ENCODE results near the gene DDRGK1. TPM values are rescaled to one million over a fixed set of nuclear protein-coding genes. Genes with fewer than 3 reads are reported as not detected.
"Not testable (repeated sequence)": the region's sequence is repeated elsewhere in the genome, so short reads cannot be mapped to it uniquely, and the experiment has no call there.

The DDRGK1 gene
- total and polyA plus RNA-seq, 4 donors: 40.5 to 81.0 (median 46.1) TPM

- intact Hi-C loops (cut with DNase I): no loop called here
- WGBS, 2 donors: 87 to 90% methylated on average over 7 of the region's 7 CpGs
- no peak for ATAC-seq (ENCODE audit: low FRiP score)
- H3K36me3 ChIP-seq (ENCODE audit: control insufficient read depth in 1 of 2, insufficient read depth in 2 of 2, low read length in 1 of 2): peaks cover 0 to 8% of the 10 kb centered on the region in 2 donors
- no peaks in the 10 kb centered on the region for H3K4me1 ChIP-seq (ENCODE audit: control insufficient read depth in 1 of 2, insufficient read depth in 2 of 2, low read length in 2 of 2)
- no peaks in the 10 kb centered on the region for H3K27me3 ChIP-seq (ENCODE audit: control insufficient read depth in 1 of 2, insufficient read depth in 2 of 2, low read length in 1 of 2)
- H3K27ac ChIP-seq (ENCODE audit: low read depth in 1 of 2, low read length in 2 of 2): no peak overlapping the region
- no peaks in the 10 kb centered on the region for H3K9me3 ChIP-seq (ENCODE audit: control insufficient read depth, low read length)
- H3K4me3 ChIP-seq (ENCODE audit: low read length in 2 of 2): no peak overlapping the region
- no peak for DNase-seq
These were observed 8.8 kb downstream of the DDRGK1 start for GRCh38 chr20:3195590-3196237.

GRCh38 chr20:3194617-3195280 is 9.7 kb downstream of the DDRGK1 start:
- H3K27ac ChIP-seq (ENCODE audit: low read depth in 1 of 2, low read length in 2 of 2): no peak overlapping the region
- WGBS, 2 donors: 95% methylated on average over 10 of the region's 10 CpGs
- DNase-seq: no peak
- intact Hi-C loops (cut with DNase I): no loop called here
- no peak for ATAC-seq (ENCODE audit: low FRiP score)
- no peak overlapping the region for H3K4me3 ChIP-seq (ENCODE audit: low read length in 2 of 2)
- H3K9me3 ChIP-seq (ENCODE audit: control insufficient read depth, low read length): no peaks in the 10 kb centered on the region
- no peaks in the 10 kb centered on the region for H3K27me3 ChIP-seq (ENCODE audit: control insufficient read depth in 1 of 2, insufficient read depth in 2 of 2, low read length in 1 of 2)
- no peaks in the 10 kb centered on the region for H3K4me1 ChIP-seq (ENCODE audit: control insufficient read depth in 1 of 2, insufficient read depth in 2 of 2, low read length in 2 of 2)
- H3K36me3 ChIP-seq (ENCODE audit: control insufficient read depth in 1 of 2, insufficient read depth in 2 of 2, low read length in 1 of 2): peaks cover 0 to 7% of the 10 kb centered on the region in 2 donors

GRCh38 chr20:3193806-3194616 is 10.5 kb downstream of the DDRGK1 start:
- Histone ChIP-seq H3K9me3 (ENCODE audit: control insufficient read depth, low read length) (no peaks in the 10 kb centered on the region), H3K36me3 (ENCODE audit: control insufficient read depth in 1 of 2, insufficient read depth in 2 of 2, low read length in 1 of 2) (peaks cover 0 to 3% of the 10 kb centered on the region in 2 donors)
- WGBS, 2 donors: 91 to 92% methylated on average over 14 of the region's 14 CpGs

GRCh38 chr20:3192226-3193015 is 12.1 kb downstream of the DDRGK1 start:
- intact Hi-C loops (cut with DNase I): no loop called here
- Histone ChIP-seq H3K4me1 (ENCODE audit: control insufficient read depth in 1 of 2, insufficient read depth in 2 of 2, low read length in 2 of 2) (no peaks in the 10 kb centered on the region), H3K27me3 (ENCODE audit: control insufficient read depth in 1 of 2, insufficient read depth in 2 of 2, low read length in 1 of 2) (no peaks in the 10 kb centered on the region), H3K9me3 (ENCODE audit: control insufficient read depth, low read length) (no peaks in the 10 kb centered on the region), H3K4me3 (ENCODE audit: low read length in 2 of 2) (no peak overlapping the region), H3K27ac (ENCODE audit: low read depth in 1 of 2, low read length in 2 of 2) (no peak overlapping the region), H3K36me3 (ENCODE audit: control insufficient read depth in 1 of 2, insufficient read depth in 2 of 2, low read length in 1 of 2) (peaks cover 0 to 3% of the 10 kb centered on the region in 2 donors)
- peak in 1 of 2 donors; percentile 50 for DNase-seq
- 90% methylated on average over 18 of the region's 18 CpGs for WGBS, 2 donors
- no peak for ATAC-seq (ENCODE audit: low FRiP score)

More at GRCh38 chr20:3193806-3194616, 10.5 kb downstream of the DDRGK1 start:
- Histone ChIP-seq H3K4me1 (ENCODE audit: control insufficient read depth in 1 of 2, insufficient read depth in 2 of 2, low read length in 2 of 2) (no peaks in the 10 kb centered on the region), H3K4me3 (ENCODE audit: low read length in 2 of 2) (no peak overlapping the region), H3K27me3 (ENCODE audit: control insufficient read depth in 1 of 2, insufficient read depth in 2 of 2, low read length in 1 of 2) (no peaks in the 10 kb centered on the region), H3K27ac (ENCODE audit: low read depth in 1 of 2, low read length in 2 of 2) (no peak overlapping the region)
- DNase-seq (no peak), ATAC-seq (ENCODE audit: low FRiP score) (no peak)
- intact Hi-C loops (cut with DNase I): no loop called here

- intact Hi-C loops (cut with DNase I): no loop called here
- peaks cover 0 to 3% of the 10 kb centered on the region in 2 donors for H3K36me3 ChIP-seq (ENCODE audit: control insufficient read depth in 1 of 2, insufficient read depth in 2 of 2, low read length in 1 of 2)
- no peak overlapping the region for H3K4me3 ChIP-seq (ENCODE audit: low read length in 2 of 2)
- no peaks in the 10 kb centered on the region for H3K4me1 ChIP-seq (ENCODE audit: control insufficient read depth in 1 of 2, insufficient read depth in 2 of 2, low read length in 2 of 2)
- DNase-seq (peak in 1 of 2 donors; percentile 71), ATAC-seq (ENCODE audit: low FRiP score) (no peak)
- H3K27me3 ChIP-seq (ENCODE audit: control insufficient read depth in 1 of 2, insufficient read depth in 2 of 2, low read length in 1 of 2): no peaks in the 10 kb centered on the region
- H3K9me3 ChIP-seq (ENCODE audit: control insufficient read depth, low read length): no peaks in the 10 kb centered on the region
- 86 to 89% methylated on average over 14 of the region's 14 CpGs for WGBS, 2 donors
- H3K27ac ChIP-seq (ENCODE audit: low read depth in 1 of 2, low read length in 2 of 2): no peak overlapping the region
These were observed 13.8 kb downstream of the DDRGK1 start for GRCh38 chr20:3190681-3191111.

GRCh38 chr20:3189561-3190131 is 14.8 kb downstream of the DDRGK1 start:
- no peaks in the 10 kb centered on the region for H3K9me3 ChIP-seq (ENCODE audit: control insufficient read depth, low read length)
- no peaks in the 10 kb centered on the region for H3K27me3 ChIP-seq (ENCODE audit: control insufficient read depth in 1 of 2, insufficient read depth in 2 of 2, low read length in 1 of 2)
- no peak overlapping the region for H3K4me3 ChIP-seq (ENCODE audit: low read length in 2 of 2)
- WGBS, 2 donors: 75 to 83% methylated on average over 4 of the region's 4 CpGs
- DNase-seq: peak in 1 of 2 donors; percentile 14
- no peak overlapping the region for H3K27ac ChIP-seq (ENCODE audit: low read depth in 1 of 2, low read length in 2 of 2)
- peaks cover 0 to 3% of the 10 kb centered on the region in 2 donors for H3K36me3 ChIP-seq (ENCODE audit: control insufficient read depth in 1 of 2, insufficient read depth in 2 of 2, low read length in 1 of 2)
- ATAC-seq (ENCODE audit: low FRiP score): no peak
- H3K4me1 ChIP-seq (ENCODE audit: control insufficient read depth in 1 of 2, insufficient read depth in 2 of 2, low read length in 2 of 2): no peaks in the 10 kb centered on the region
- intact Hi-C loops (cut with DNase I): no loop called here

- Histone ChIP-seq H3K27ac (ENCODE audit: low read depth in 1 of 2, low read length in 2 of 2) (no peak overlapping the region), H3K9me3 (ENCODE audit: control insufficient read depth, low read length) (no peaks in the 10 kb centered on the region), H3K4me3 (ENCODE audit: low read length in 2 of 2) (no peak overlapping the region), H3K4me1 (ENCODE audit: control insufficient read depth in 1 of 2, insufficient read depth in 2 of 2, low read length in 2 of 2) (no peaks in the 10 kb centered on the region), H3K36me3 (ENCODE audit: control insufficient read depth in 1 of 2, insufficient read depth in 2 of 2, low read length in 1 of 2) (peaks cover 0 to 3% of the 10 kb centered on the region in 2 donors), H3K27me3 (ENCODE audit: control insufficient read depth in 1 of 2, insufficient read depth in 2 of 2, low read length in 1 of 2) (no peaks in the 10 kb centered on the region)
- DNase-seq (peak in 1 of 2 donors; percentile 33), ATAC-seq (ENCODE audit: low FRiP score) (no peak)
- WGBS, 2 donors: 74 to 78% methylated on average over 3 of the region's 3 CpGs
- intact Hi-C loops (cut with DNase I): no loop called here
These were observed 15.6 kb downstream of the DDRGK1 start for GRCh38 chr20:3188823-3189413.

GRCh38 chr20:3187861-3188260 is 16.6 kb downstream of the DDRGK1 start:
- H3K27ac ChIP-seq (ENCODE audit: low read depth in 1 of 2, low read length in 2 of 2); H3K36me3 ChIP-seq (ENCODE audit: control insufficient read depth in 1 of 2, insufficient read depth in 2 of 2, low read length in 1 of 2); H3K27me3 ChIP-seq (ENCODE audit: control insufficient read depth in 1 of 2, insufficient read depth in 2 of 2, low read length in 1 of 2); intact Hi-C loops (cut with DNase I); H3K4me1 ChIP-seq (ENCODE audit: control insufficient read depth in 1 of 2, insufficient read depth in 2 of 2, low read length in 2 of 2); ATAC-seq (ENCODE audit: low FRiP score); H3K4me3 ChIP-seq (ENCODE audit: low read length in 2 of 2); H3K9me3 ChIP-seq (ENCODE audit: control insufficient read depth, low read length): not testable (repeated sequence)
- WGBS, 2 donors: 96 to 97% methylated on average over 9 of the region's 9 CpGs
- DNase-seq: peak in 1 of 2 donors; percentile 37
